ENCODE results near the gene SMC6. TPM values are rescaled to one million over a fixed set of nuclear protein-coding genes. Genes with fewer than 3 reads are reported as not detected.

Gene SMC6
- polyA plus RNA-seq, 1 donor from 2014 or later: 20.1 TPM

DNA sequence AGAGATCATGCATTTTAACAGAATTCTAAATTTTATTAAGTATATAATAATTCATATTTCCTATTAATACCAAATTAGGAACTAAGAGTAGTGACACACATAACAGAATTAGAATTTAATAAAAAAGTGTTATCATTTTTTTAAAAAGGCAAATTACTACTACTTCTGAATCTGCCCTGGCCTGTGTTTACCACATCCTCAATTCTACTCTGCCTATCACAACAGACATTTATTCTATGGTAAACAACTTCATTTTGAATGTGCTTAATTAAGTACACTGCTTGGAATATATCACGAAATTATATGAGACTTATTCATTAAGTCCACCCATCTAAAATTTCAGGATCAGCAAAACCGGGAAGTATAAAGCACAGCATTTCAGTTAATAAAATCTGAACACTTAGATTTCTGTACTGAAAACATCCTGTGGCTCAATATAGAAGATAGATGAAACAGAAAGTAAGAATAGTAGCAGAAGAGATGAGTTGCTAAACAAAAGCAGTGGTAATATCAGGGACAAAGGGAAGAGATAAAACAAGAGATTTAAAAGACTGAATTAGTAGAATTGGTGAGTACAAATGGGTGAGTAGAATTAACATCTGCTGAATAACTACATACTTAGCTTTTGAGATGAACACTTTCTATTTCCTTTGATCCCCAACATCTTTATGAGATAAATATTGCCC is 3.7 kb downstream of the SMC6 start:
- H3K36me3 ChIP-seq (ENCODE audit: insufficient read depth, low read length): no peaks in the 10 kb centered on the region
- H3K79me2 ChIP-seq (replicated peaks; ENCODE audit: insufficient read depth, low read length): peaks cover 32% of the 10 kb centered on the region
- H3K9ac ChIP-seq (ENCODE audit: low read length): no peak overlapping the region
- no peak overlapping the region for H3K4me3 ChIP-seq (ENCODE audit: low read length)
- H3K27ac ChIP-seq (ENCODE audit: low read length): no peak overlapping the region
- H4K20me1 ChIP-seq (ENCODE audit: insufficient read depth): no peaks in the 10 kb centered on the region
- H3K9me3 ChIP-seq (ENCODE audit: low read length): no peaks in the 10 kb centered on the region
- TF ChIP-seq POLR2AphosphoS5 (IDR thresholded peaks at IDR 0.05): no peak
- no peak for TF ChIP-seq EZH2 (IDR thresholded peaks at IDR 0.05; ENCODE audit: borderline replicate concordance, insufficient read depth, low read length, poor library complexity, severe bottlenecking)
- no peak for TF ChIP-seq EP300 (conservative IDR thresholded peaks at IDR 0.05; ENCODE audit: poor library complexity, severe bottlenecking)
- TF ChIP-seq TAF1 (IDR thresholded peaks at IDR 0.05; ENCODE audit: low read depth): no peak
- TF ChIP-seq, protein P1, sequence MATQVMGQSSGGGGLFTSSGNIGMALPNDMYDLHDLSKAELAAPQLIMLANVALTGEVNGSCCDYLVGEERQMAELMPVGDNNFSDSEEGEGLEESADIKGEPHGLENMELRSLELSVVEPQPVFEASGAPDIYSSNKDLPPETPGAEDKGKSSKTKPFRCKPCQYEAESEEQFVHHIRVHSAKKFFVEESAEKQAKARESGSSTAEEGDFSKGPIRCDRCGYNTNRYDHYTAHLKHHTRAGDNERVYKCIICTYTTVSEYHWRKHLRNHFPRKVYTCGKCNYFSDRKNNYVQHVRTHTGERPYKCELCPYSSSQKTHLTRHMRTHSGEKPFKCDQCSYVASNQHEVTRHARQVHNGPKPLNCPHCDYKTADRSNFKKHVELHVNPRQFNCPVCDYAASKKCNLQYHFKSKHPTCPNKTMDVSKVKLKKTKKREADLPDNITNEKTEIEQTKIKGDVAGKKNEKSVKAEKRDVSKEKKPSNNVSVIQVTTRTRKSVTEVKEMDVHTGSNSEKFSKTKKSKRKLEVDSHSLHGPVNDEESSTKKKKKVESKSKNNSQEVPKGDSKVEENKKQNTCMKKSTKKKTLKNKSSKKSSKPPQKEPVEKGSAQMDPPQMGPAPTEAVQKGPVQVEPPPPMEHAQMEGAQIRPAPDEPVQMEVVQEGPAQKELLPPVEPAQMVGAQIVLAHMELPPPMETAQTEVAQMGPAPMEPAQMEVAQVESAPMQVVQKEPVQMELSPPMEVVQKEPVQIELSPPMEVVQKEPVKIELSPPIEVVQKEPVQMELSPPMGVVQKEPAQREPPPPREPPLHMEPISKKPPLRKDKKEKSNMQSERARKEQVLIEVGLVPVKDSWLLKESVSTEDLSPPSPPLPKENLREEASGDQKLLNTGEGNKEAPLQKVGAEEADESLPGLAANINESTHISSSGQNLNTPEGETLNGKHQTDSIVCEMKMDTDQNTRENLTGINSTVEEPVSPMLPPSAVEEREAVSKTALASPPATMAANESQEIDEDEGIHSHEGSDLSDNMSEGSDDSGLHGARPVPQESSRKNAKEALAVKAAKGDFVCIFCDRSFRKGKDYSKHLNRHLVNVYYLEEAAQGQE (IDR thresholded peaks at IDR 0.05; ENCODE audit: borderline replicate concordance): no peak
- no peak for TF ChIP-seq MXI1 (conservative IDR thresholded peaks at IDR 0.05; ENCODE audit: poor library complexity, severe bottlenecking)
- H3K4me2 ChIP-seq (ENCODE audit: low read length): no peak overlapping the region
- H3K9me2 ChIP-seq (ENCODE audit: insufficient read depth, low read length): no peaks in the 10 kb centered on the region
- no peaks in the 10 kb centered on the region for H3K27me3 ChIP-seq (ENCODE audit: insufficient read depth, low read depth, low read length)
- H3F3A ChIP-seq (ENCODE audit: insufficient read depth, low read length, poor library complexity, severe bottlenecking): no peaks in the 10 kb centered on the region
- H2AFZ ChIP-seq (ENCODE audit: low read depth, low read length): no peak overlapping the region

DNA sequence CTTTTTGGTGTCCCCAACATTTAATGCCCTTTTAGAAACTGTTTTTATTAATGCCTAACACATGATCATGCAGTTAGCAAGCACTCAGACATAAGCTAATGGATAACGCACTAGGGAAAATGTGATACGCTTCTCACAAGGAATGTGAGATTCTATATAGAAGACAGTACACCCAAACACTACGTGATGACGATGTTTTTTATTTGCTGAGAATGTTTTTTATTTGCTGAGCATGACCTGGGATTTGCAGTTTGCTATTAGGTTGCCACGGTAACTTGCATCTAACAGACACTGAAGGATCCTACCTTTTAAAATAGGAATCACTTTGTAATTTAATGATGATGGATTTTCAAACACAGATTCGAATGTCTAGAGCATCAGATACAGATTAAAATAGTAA is 4.9 kb downstream of the SMC6 start:
- Histone ChIP-seq H3F3A (ENCODE audit: insufficient read depth, low read length, poor library complexity, severe bottlenecking) (no peaks in the 10 kb centered on the region), H3K9me2 (ENCODE audit: insufficient read depth, low read length) (no peaks in the 10 kb centered on the region), H3K79me2 (replicated peaks; ENCODE audit: insufficient read depth, low read length) (peaks cover 27% of the 10 kb centered on the region), H3K27ac (ENCODE audit: low read length) (peak overlapping the region; percentile 18), H3K27me3 (ENCODE audit: insufficient read depth, low read depth, low read length) (no peaks in the 10 kb centered on the region), H3K4me3 (ENCODE audit: low read length) (peak overlapping the region; percentile 15), H3K9ac (ENCODE audit: low read length) (no peak overlapping the region), H2AFZ (ENCODE audit: low read depth, low read length) (no peak overlapping the region), H3K36me3 (ENCODE audit: insufficient read depth, low read length) (no peaks in the 10 kb centered on the region), H4K20me1 (ENCODE audit: insufficient read depth) (no peaks in the 10 kb centered on the region), H3K4me2 (ENCODE audit: low read length) (peak overlapping the region; percentile 22), H3K9me3 (ENCODE audit: low read length) (no peaks in the 10 kb centered on the region)
- TF ChIP-seq POLR2AphosphoS5 (IDR thresholded peaks at IDR 0.05) (peak; percentile 46), SMC3 (conservative IDR thresholded peaks at IDR 0.05; ENCODE audit: poor library complexity) (no peak)
- TF ChIP-seq, protein P1 (IDR thresholded peaks at IDR 0.05; ENCODE audit: borderline replicate concordance): no peak

Measured in neural cell (in vitro differentiated cells).